ENCODE data around the gene TNRC6C. TPM values are rescaled to one million over a fixed set of nuclear protein-coding genes. Genes with fewer than 3 reads are reported as not detected.

Gene TNRC6C
- total and polyA plus RNA-seq, 9 of the 15 experiments (the other 6 are each of a cell fraction or from before 2014, with no cell fraction given): 0.20 to 4.9 (median 2.3) TPM

DNA sequence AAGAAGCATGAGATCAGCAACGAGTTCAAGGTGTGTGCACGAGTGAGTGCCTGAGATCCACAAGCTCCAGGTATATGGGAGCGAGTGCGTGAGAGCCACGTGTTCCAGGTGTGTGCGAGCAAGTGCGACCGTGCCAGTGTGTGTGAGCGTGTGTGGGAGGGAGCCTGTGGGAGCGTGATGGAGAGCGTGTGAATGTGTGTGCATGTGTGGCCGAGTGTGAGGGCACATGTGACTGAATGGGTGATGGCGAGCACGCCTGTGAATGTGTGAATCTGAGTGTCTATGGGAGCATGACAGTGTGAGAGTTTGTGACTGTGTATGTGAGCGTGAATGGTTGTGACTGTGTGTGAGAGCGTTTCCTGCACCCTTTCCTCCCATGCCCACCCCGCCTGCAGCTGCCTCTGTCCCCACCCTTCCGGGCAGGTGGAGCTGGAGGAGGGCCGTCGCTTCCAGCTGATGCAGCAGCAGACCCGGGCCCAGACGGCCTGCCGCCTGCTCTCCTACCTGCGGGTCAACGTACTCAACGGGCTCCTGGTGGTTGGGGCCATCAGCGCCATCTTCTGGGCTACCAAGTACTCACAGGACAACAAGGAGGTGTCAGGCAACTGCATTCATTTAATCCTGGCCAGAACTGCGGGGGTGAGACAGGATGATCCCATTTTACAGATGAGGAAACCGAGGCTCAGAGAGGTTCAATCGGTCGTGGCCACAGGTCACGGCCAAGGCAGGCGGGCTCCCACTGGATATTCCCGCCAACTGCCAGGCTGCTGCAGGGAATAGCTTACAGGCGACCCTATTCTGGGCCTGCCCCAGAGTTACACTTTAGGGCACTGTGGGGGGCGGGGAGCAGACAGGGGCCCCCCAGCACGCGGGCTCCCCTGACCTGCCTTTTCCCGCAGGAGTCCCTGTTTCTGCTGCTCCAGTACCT is 175.7 kb downstream of the TNRC6C start (continued):
- TF ChIP-seq TCFL5 (CRISPR knock-in tag; conservative IDR thresholded peaks at IDR 0.05): no peak
- TF ChIP-seq MITF (IDR thresholded peaks at IDR 0.05): no peak
- peak; percentile 53 for TF ChIP-seq SMC3 (conservative IDR thresholded peaks at IDR 0.05; ENCODE audit: insufficient read depth, low read depth, low read length)
- TF ChIP-seq MYC (IDR thresholded peaks at IDR 0.05; ENCODE audit: low read depth, low read length): 0 out of 2 replicates have a peak, but pooled peaks have one; percentile 36
- TF ChIP-seq MYC (CRISPR knock-in tag; IDR thresholded peaks at IDR 0.05; ENCODE audit: borderline replicate concordance, low read depth): no peak
- TF ChIP-seq, protein P1, sequence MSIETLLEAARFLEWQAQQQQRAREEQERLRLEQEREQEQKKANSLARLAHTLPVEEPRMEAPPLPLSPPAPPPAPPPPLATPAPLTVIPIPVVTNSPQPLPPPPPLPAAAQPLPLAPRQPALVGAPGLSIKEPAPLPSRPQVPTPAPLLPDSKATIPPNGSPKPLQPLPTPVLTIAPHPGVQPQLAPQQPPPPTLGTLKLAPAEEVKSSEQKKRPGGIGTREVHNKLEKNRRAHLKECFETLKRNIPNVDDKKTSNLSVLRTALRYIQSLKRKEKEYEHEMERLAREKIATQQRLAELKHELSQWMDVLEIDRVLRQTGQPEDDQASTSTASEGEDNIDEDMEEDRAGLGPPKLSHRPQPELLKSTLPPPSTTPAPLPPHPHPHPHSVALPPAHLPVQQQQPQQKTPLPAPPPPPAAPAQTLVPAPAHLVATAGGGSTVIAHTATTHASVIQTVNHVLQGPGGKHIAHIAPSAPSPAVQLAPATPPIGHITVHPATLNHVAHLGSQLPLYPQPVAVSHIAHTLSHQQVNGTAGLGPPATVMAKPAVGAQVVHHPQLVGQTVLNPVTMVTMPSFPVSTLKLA (conservative IDR thresholded peaks at IDR 0.05): no peak; a peak in 1 of 4 replicates
- no peak for TF ChIP-seq U2AF2 (optimal IDR thresholded peaks at IDR 0.05; ENCODE audit: low read depth, low read length)
- TF ChIP-seq IRF2 (CRISPR knock-in tag; IDR thresholded peaks at IDR 0.05): no peak
- TF ChIP-seq COPS2 (conservative IDR thresholded peaks at IDR 0.05): no peak
- no peak for TF ChIP-seq ZFP30 (CRISPR knock-in tag; IDR thresholded peaks at IDR 0.05; ENCODE audit: borderline replicate concordance)
- no peak for TF ChIP-seq LEF1 (IDR thresholded peaks at IDR 0.05)
- TF ChIP-seq NONO (IDR thresholded peaks at IDR 0.05; ENCODE audit: low read depth in 2 of 2, low read length in 1 of 2): peak in 1 of 2 experiments; percentile 68; a peak in 1 of 4 replicates
- no peak for TF ChIP-seq ZBTB49 (CRISPR knock-in tag; IDR thresholded peaks at IDR 0.05; ENCODE audit: borderline replicate concordance)
- peak in 1 of 2 experiments; percentile 47; a peak in 1 of 4 replicates for TF ChIP-seq MAZ (CRISPR knock-in tag; conservative IDR thresholded peaks at IDR 0.05 in 1 of 2, IDR thresholded peaks at IDR 0.05 in 1 of 2)
